K562 (cell line): Measurements from ENCODE around the gene POLR2C.

Experiments
- CCNT2 ChIP-seq: IDR thresholded peaks from 2 replicates; pipeline ENCODE4 v1.6.1; 2011; ENCODE audit warnings: borderline replicate concordance, low read depth, mild to moderate bottlenecking, moderate library complexity, mixed read lengths, low read length; ENCODE audit not compliant: insufficient read length; ENCODE audit errors: extremely low read depth
- CREB1 ChIP-seq, 2 experiments: sonication (generic) in 1 of 2; formaldehyde crosslinking in 1 of 2; IDR thresholded peaks; 2 replicates each; pipeline versions ENCODE4 v1.6.1 to v1.8.0; 2012 to 2022; ENCODE audit warnings: inconsistent platforms in 1 of 2, mild to moderate bottlenecking in 1 of 2, missing genetic modification reagents in 1 of 2, moderate library complexity in 1 of 2
- E2F3 ChIP-seq: fragments of 250-450 bp; sonication (Bioruptor Pico); IDR thresholded peaks from 2 replicates; pipeline ENCODE4 v1.4.0; 2020; ENCODE audit warnings: mild to moderate bottlenecking
- POLR2A ChIP-seq: fragments of 450-650 bp; conservative IDR thresholded peaks from 2 replicates; pipeline ENCODE4 v1.6.1; 2016
- SMARCB1 ChIP-seq: IDR thresholded peaks from 2 replicates; pipeline ENCODE4 v1.6.1; 2011; ENCODE audit warnings: improper control_type of control experiment, low read depth; ENCODE audit not compliant: insufficient read length
- ZFP36 ChIP-seq: fragments of 150-350 bp; IDR thresholded peaks from 2 replicates; pipeline ENCODE4 v1.6.1; 2018; ENCODE audit warnings: low read length, low read depth; ENCODE audit not compliant: partially characterized antibody
- ZKSCAN8 ChIP-seq: fragments of 200-800 bp; sonication (Bioruptor generic); IDR thresholded peaks from 2 replicates; pipeline ENCODE4 v1.6.1; 2016; ENCODE audit warnings: missing genetic modification characterization, missing compliant biosample characterization
- TF ChIP-seq, protein P1 (sequence below): fragments of 250-450 bp; sonication (Bioruptor Pico); IDR thresholded peaks from 2 replicates; pipeline ENCODE4 v1.8.0; 2022; ENCODE audit warnings: moderate library complexity, mild to moderate bottlenecking, inconsistent platforms

DNA sequence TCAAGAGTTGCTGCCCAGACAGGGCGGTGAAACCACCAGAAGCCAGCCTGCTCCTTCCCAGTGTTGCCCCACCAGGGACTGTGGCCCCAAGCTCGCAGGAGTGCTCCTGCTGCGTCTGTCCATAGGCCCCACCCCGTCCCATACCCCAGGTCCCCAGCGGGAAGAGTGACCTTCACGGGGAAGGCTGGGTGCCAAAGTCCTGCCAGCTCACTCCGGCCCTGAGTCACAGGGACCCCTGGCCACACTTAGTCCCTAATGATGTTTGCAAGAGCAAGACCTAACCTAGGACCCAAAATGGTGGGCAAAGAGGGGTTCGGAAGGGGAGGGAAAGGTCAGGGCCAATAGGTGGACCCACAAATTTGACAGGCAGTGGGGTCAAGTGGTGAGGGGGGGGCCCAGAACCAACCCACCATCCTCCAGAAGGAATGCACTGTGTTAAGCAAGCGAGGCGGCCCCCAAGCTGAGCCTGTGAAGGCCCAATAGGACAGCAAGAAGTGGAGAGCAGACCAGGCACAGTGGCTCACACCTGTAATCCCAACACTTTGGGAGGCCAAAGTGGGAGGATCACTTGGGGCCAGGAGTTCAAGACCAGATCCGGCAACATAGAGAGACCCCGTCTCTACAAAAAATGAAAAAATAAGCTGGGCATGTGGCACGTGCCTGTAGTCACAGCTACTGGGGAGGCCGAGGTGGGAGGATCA is 20.5 kb downstream of the POLR2C start:
- TF ChIP-seq POLR2A (no peak), ZFP36 (no peak), E2F3 (CRISPR knock-in tag) (no peak), CREB1 (IDR thresholded peaks at IDR 0.05) (no peak), CREB1 (CRISPR knock-in tag; IDR thresholded peaks at IDR 0.05) (no peak), ZKSCAN8 (CRISPR knock-in tag) (no peak), CCNT2 (no peak), SMARCB1 (no peak)
- TF ChIP-seq, protein P1, sequence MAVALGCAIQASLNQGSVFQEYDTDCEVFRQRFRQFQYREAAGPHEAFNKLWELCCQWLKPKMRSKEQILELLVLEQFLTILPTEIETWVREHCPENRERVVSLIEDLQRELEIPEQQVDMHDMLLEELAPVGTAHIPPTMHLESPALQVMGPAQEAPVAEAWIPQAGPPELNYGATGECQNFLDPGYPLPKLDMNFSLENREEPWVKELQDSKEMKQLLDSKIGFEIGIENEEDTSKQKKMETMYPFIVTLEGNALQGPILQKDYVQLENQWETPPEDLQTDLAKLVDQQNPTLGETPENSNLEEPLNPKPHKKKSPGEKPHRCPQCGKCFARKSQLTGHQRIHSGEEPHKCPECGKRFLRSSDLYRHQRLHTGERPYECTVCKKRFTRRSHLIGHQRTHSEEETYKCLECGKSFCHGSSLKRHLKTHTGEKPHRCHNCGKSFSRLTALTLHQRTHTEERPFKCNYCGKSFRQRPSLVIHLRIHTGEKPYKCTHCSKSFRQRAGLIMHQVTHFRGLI (CRISPR knock-in tag): no peak
